Suprapubic skin (tissue), 4 donors: ENCODE data around the gene HIVEP3.

Source experiments
- EP300 ChIP-seq: sonication (generic); formaldehyde crosslinking; IDR thresholded peaks from one replicate; pipeline ENCODE4 v1.6.1; 2017; ENCODE audit warnings: antibody characterized with exemption
- POLR2A ChIP-seq, 2 donors: fragments of 450-650 bp; IDR thresholded peaks; one replicate each; pipeline ENCODE4 v1.6.1; 2017; ENCODE audit warnings: antibody characterized with exemption in 2 of 2, mild to moderate bottlenecking in 2 of 2, moderate library complexity in 2 of 2
- POLR2AphosphoS5 ChIP-seq, 3 donors: sonication (generic); formaldehyde crosslinking; IDR thresholded peaks; one replicate each; pipeline ENCODE4 v1.6.1; 2017; ENCODE audit warnings: antibody characterized with exemption in 3 of 3
- TF ChIP-seq, protein P1 (sequence below), 2 donors: fragments of 200-600 bp in 1 of 2; fragments of 450-650 bp in 1 of 2; sonication (generic) in 1 of 2; IDR thresholded peaks; one replicate each; pipeline ENCODE4 v1.5.1; 2016 to 2019; ENCODE audit warnings: antibody characterized with exemption in 2 of 2, mild to moderate bottlenecking in 1 of 2, moderate library complexity in 1 of 2

- TF ChIP-seq, protein P1, sequence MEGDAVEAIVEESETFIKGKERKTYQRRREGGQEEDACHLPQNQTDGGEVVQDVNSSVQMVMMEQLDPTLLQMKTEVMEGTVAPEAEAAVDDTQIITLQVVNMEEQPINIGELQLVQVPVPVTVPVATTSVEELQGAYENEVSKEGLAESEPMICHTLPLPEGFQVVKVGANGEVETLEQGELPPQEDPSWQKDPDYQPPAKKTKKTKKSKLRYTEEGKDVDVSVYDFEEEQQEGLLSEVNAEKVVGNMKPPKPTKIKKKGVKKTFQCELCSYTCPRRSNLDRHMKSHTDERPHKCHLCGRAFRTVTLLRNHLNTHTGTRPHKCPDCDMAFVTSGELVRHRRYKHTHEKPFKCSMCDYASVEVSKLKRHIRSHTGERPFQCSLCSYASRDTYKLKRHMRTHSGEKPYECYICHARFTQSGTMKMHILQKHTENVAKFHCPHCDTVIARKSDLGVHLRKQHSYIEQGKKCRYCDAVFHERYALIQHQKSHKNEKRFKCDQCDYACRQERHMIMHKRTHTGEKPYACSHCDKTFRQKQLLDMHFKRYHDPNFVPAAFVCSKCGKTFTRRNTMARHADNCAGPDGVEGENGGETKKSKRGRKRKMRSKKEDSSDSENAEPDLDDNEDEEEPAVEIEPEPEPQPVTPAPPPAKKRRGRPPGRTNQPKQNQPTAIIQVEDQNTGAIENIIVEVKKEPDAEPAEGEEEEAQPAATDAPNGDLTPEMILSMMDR (IDR thresholded peaks at IDR 0.05) = no peak
- TF ChIP-seq POLR2AphosphoS5 (IDR thresholded peaks at IDR 0.05) (no peak), POLR2A (IDR thresholded peaks at IDR 0.05) (no peak), EP300 (no peak)
Measured at GRCh38 chr1:41678111-41678878, 240.4 kb downstream of the HIVEP3 start.
